Esophagus squamous epithelium (tissue), 5 donors: ENCODE measurements around the gene DCAF5. TPM values are rescaled to one million over a fixed set of nuclear protein-coding genes. Genes with fewer than 3 reads are reported as not detected.
A peak's percentile ranks its signal among the peaks of the same experiment; 100 is the strongest.
"Not testable (repeated sequence)": the region's sequence is repeated elsewhere in the genome, so short reads cannot be mapped to it uniquely, and the experiment has no call there.

Experiments
- DNase-seq: peaks from one replicate; lab custom pipeline; 2025; lab: John Stamatoyannopoulos, UW
- H3K27ac ChIP-seq, 4 donors: fragments of 200-600 bp; sonication (generic); one replicate each; pipeline ENCODE4 v1.5.1; 2016 to 2019; ENCODE audit warnings: mild to moderate bottlenecking in 1 of 4
- H3K27me3 ChIP-seq, 4 donors: fragments of 200-600 bp; sonication (generic); 1 replicate in 3 of 4; 2 replicates in 1 of 4; pipeline versions ENCODE4 v1.5.1 to v1.6.0; 2017 to 2021; ENCODE audit warnings: antibody characterized with exemption in 1 of 4
- H3K36me3 ChIP-seq, 3 donors: fragments of 200-600 bp; sonication (generic); one replicate each; pipeline ENCODE4 v1.5.1; 2016 to 2019
- H3K4me1 ChIP-seq, 3 donors: fragments of 200-600 bp; sonication (generic); one replicate each; pipeline ENCODE4 v1.5.1; 2017 to 2019
- H3K4me3 ChIP-seq, 4 donors: fragments of 200-600 bp; sonication (generic); 1 replicate in 3 of 4; 2 replicates in 1 of 4; pipeline ENCODE4 v1.5.1; 2016 to 2019; ENCODE audit warnings: mild to moderate bottlenecking in 2 of 4, moderate library complexity in 1 of 4
- H3K9me3 ChIP-seq, 3 donors: fragments of 200-600 bp; sonication (generic); one replicate each; pipeline ENCODE4 v1.5.1; 2016 to 2019
- CTCF ChIP-seq, 6 experiments: fragments of 450-650 bp in 4 of 6; fragments of 200-600 bp in 2 of 6; sonication (generic) in 2 of 6; IDR thresholded peaks; one replicate each; pipeline ENCODE4 v1.5.1; 2016 to 2019; ENCODE audit warnings: antibody characterized with exemption in 6 of 6, mild to moderate bottlenecking in 4 of 6, moderate library complexity in 4 of 6
- POLR2A ChIP-seq, 4 donors: fragments of 450-650 bp; IDR thresholded peaks; one replicate each; pipeline ENCODE4 v1.6.1; 2017; ENCODE audit warnings: antibody characterized with exemption in 4 of 4, mild to moderate bottlenecking in 4 of 4, moderate library complexity in 3 of 4
- WGBS, 2 donors: methylation state at CpG; one replicate each; pipeline ENCODE4 v1.1.5; 2018; 5-methylcytosine and 5-hydroxymethylcytosine counted together
- intact Hi-C: fragments of 100-400 bp; cut with DNase I; formaldehyde crosslinking; loops from one replicate; pipeline ENCODE4 v1.15.0; 2022
- total RNA-seq, 4 donors: library from RNA; depleted of rRNA; stranded (reverse); fragments of >200 nt; gene quantifications; one replicate each; pipeline ENCODE4 v1.1.0, GENCODE V29; 2016
- donor health status: DM: yes; HTN: yes; CAD: no.

DCAF5 gene
- total RNA-seq, 4 donors from 2014 or later = 12.4 to 34.7 (median 20.9) TPM

- H3K4me3 ChIP-seq = no peak overlapping the region
- intact Hi-C loops = no loop called here
- peaks cover 0 to 22% (median 12%) of the 10 kb centered on the region in 3 donors for H3K4me1 ChIP-seq
- DNase-seq = no peak
- H3K36me3 ChIP-seq = peaks cover 0 to 70% (median 4%) of the 10 kb centered on the region in 3 donors
- H3K27ac ChIP-seq = peak overlapping the region; percentile 15 to 77 (median 66)
- TF ChIP-seq POLR2A (IDR thresholded peaks at IDR 0.05) (no peak), CTCF (IDR thresholded peaks at IDR 0.05) (no peak)
- no peaks in the 10 kb centered on the region for H3K27me3 ChIP-seq
- no peaks in the 10 kb centered on the region for H3K9me3 ChIP-seq
Observed at GRCh38 chr14:69077841-69078240, 75.1 kb downstream of the DCAF5 start.

- Histone ChIP-seq H3K27ac (peak overlapping the region in 1 of 4 donors; percentile 15), H3K36me3 (peaks cover 0 to 70% (median 4%) of the 10 kb centered on the region in 3 donors)
Observed at GRCh38 chr14:69077185-69077584, 75.7 kb downstream of the DCAF5 start.

GRCh38 chr14:69076341-69076740 is 76.6 kb downstream of the DCAF5 start:
- DNase-seq = no peak
- H3K9me3 ChIP-seq = no peaks in the 10 kb centered on the region
- peaks cover 0 to 22% (median 12%) of the 10 kb centered on the region in 3 donors for H3K4me1 ChIP-seq
- no peaks in the 10 kb centered on the region for H3K27me3 ChIP-seq
- no peak overlapping the region for H3K4me3 ChIP-seq
- TF ChIP-seq POLR2A (IDR thresholded peaks at IDR 0.05) (no peak), CTCF (IDR thresholded peaks at IDR 0.05) (no peak)
- H3K36me3 ChIP-seq = peaks cover 0 to 70% (median 4%) of the 10 kb centered on the region in 3 donors
- intact Hi-C loops = no loop called here
- 81 to 87% methylated on average over 3 of the region's 3 CpGs for WGBS, 2 donors
- H3K27ac ChIP-seq = no peak overlapping the region

More at GRCh38 chr14:69077185-69077584, 75.7 kb downstream of the DCAF5 start:
- H3K27me3 ChIP-seq, H3K9me3 ChIP-seq, DNase-seq, H3K4me3 ChIP-seq, intact Hi-C loops: not testable (repeated sequence)
- whole genome bisulfite sequencing, 2 donors = 91 to 93% methylated on average over 5 of the region's 5 CpGs
- peaks cover 0 to 22% (median 12%) of the 10 kb centered on the region in 3 donors for H3K4me1 ChIP-seq

GRCh38 chr14:69073915-69074314 is 79.0 kb downstream of the DCAF5 start:
- H3K9me3 ChIP-seq = no peaks in the 10 kb centered on the region
- no peaks in the 10 kb centered on the region for H3K27me3 ChIP-seq
- peaks cover 0 to 83% (median 4%) of the 10 kb centered on the region in 3 donors for H3K36me3 ChIP-seq
- no peak overlapping the region for H3K27ac ChIP-seq
- no peak overlapping the region for H3K4me3 ChIP-seq
- H3K4me1 ChIP-seq = peaks cover 0 to 18% (median 9%) of the 10 kb centered on the region in 3 donors
- TF ChIP-seq CTCF (IDR thresholded peaks at IDR 0.05) (no peak), POLR2A (IDR thresholded peaks at IDR 0.05) (no peak)
- DNase-seq = no peak
- intact Hi-C loops = no loop called here
- WGBS, 2 donors = 41 to 45% methylated on average over 1 of the region's 1 CpG

GRCh38 chr14:69073429-69073828 is 79.5 kb downstream of the DCAF5 start:
- Histone ChIP-seq H3K36me3 (peaks cover 0 to 87% (median 4%) of the 10 kb centered on the region in 3 donors), H3K27ac (no peak overlapping the region), H3K9me3 (no peaks in the 10 kb centered on the region), H3K27me3 (no peaks in the 10 kb centered on the region), H3K4me3 (no peak overlapping the region), H3K4me1 (peaks cover 0 to 17% (median 7%) of the 10 kb centered on the region in 3 donors)
- WGBS, 2 donors = 75 to 86% methylated on average over 5 of the region's 5 CpGs
- no peak for TF ChIP-seq CTCF (IDR thresholded peaks at IDR 0.05)
- no peak for TF ChIP-seq POLR2A (IDR thresholded peaks at IDR 0.05)
- no peak for DNase-seq
- intact Hi-C loops = no loop called here

- Histone ChIP-seq H3K4me1 (peaks cover 0 to 8% (median 1%) of the 10 kb centered on the region in 3 donors), H3K27me3 (no peaks in the 10 kb centered on the region), H3K9me3 (no peaks in the 10 kb centered on the region), H3K4me3 (no peak overlapping the region), H3K36me3 (peaks cover 0 to 95% (median 4%) of the 10 kb centered on the region in 3 donors), H3K27ac (no peak overlapping the region)
- no peak for DNase-seq
- intact Hi-C loops = no loop called here
- 61 to 70% methylated on average over 2 of the region's 2 CpGs for WGBS, 2 donors
- TF ChIP-seq POLR2A (IDR thresholded peaks at IDR 0.05) (no peak), CTCF (IDR thresholded peaks at IDR 0.05) (no peak)
Observed at GRCh38 chr14:69072584-69072983, 80.3 kb downstream of the DCAF5 start.
